ENCODE data around the gene PLAGL2.
"Not testable (repeated sequence)": the region's sequence is repeated elsewhere in the genome, so short reads cannot be mapped to it uniquely, and the experiment has no call there.

PLAGL2 gene

DNA sequence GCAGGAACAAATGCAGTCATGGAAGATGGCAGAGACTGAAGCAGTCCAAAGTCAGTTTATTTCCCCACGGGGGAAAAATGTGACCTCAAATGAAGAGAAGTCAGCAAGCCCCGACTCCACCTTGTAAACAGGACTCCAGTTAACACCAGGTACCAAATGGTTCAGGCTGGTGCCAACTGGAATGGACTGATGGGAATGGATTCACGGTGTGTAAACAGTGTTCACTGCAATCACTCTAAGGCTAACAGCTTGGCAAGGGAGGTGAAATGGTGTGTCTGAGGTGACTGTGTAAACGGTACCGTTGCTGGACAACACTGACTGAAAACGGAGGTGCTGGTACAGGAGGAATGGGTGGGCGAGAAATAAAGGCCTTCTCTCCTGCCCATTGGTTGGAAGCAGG lies 12.0 kb downstream of the PLAGL2 start:
- no peak for TF ChIP-seq CTCF (IDR thresholded peaks at IDR 0.05; ENCODE audit: low read depth, low read length, missing control alignments)
- no peak for DNase-seq (ENCODE audit: extremely low read depth, low read depth)
- H3K4me3 ChIP-seq (replicated peaks; ENCODE audit: low read depth, low read length), result no peak overlapping the region

DNA sequence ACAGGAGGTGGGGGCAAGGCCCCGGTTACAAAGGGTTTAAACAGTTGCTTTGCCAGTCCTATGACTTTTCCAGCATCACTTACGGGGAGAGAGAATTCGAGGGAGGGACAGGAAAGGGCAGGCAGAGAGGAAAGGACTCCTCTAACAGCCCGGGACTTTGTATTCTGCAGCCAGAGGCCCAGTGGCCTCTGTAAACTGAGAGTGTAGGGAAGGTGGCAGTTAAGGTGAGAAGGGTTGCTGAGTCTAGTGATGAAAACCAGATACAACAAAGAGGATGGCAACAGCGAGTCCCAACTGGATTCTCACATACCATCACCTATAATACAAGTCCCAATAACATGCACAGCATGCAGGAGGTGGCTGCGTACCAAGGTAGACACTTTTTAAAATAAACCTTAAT lies 13.5 kb downstream of the PLAGL2 start:
- no peak for DNase-seq (ENCODE audit: extremely low read depth, low read depth)
- no peak for TF ChIP-seq CTCF (IDR thresholded peaks at IDR 0.05; ENCODE audit: low read depth, low read length, missing control alignments)
- H3K4me3 ChIP-seq (replicated peaks; ENCODE audit: low read depth, low read length), result no peak overlapping the region

DNA sequence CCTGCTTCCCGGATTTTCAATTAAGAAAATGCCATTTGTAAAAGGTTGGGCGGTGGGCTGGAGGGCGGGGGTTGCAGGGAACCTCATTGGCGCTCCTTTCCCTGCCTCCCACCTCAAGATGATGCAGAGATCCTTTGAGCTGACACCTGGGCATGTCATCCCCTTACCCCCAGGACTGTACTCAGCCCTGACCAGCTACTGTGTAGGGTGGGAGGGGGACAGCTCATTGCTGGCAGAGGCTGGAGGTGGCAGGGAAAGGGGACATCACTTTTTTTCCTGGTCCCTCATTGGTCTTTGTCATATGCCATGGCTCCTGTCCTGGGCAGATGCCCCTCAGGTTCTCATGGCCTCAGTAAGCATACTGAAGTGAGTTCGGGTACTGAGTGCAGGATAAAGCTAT lies 14.2 kb downstream of the PLAGL2 start:
- not testable (repeated sequence) for H3K4me3 ChIP-seq (replicated peaks; ENCODE audit: low read depth, low read length); DNase-seq (ENCODE audit: extremely low read depth, low read depth)

GRCh38 chr20:32192698-32193097 lies 14.8 kb downstream of the PLAGL2 start:
- no peak overlapping the region for H3K4me3 ChIP-seq (replicated peaks; ENCODE audit: low read depth, low read length)
- DNase-seq (ENCODE audit: extremely low read depth, low read depth), result no peak
- TF ChIP-seq CTCF (IDR thresholded peaks at IDR 0.05; ENCODE audit: low read depth, low read length, missing control alignments), result no peak

DNA sequence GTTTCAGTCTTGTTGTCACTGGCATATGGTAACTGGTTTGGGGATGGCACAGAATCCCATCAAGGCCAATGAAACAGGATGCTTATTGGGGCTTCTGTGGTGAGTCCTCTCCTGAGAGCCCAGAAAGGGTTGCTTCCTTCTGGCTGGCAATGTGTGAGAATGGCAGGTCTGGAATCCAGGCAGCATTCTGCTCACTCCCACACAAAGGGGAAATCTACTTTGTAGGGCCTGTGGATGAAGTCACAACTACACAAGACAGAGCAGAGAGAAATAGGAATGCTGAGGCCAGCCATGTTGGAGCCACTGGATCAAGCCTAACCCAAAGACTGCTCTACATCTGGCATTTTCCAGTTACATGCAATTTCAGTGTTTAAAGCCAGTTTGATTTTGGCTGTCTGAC lies 15.7 kb downstream of the PLAGL2 start:
- H3K4me3 ChIP-seq (replicated peaks; ENCODE audit: low read depth, low read length), result no peak overlapping the region
- no peak for DNase-seq (ENCODE audit: extremely low read depth, low read depth)

DNA sequence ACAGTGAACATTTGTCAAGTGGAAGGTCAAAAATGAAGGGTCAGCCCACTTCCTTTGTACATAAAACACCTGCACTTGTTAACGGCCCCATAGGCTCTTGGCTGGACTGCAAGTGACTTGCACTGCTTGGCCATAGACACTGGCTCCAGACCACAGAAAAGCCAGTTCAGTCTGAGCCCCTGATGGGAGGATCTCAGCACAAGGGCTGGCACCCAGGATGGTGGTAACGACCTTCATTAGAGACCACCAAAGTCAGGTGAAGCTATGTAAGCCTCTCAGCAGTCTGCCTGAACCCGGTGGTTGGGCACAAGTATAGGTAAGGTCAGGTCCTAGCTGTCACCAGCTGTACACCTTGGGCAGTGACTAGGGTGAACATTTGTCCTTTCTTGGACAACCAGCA lies 16.1 kb downstream of the PLAGL2 start:
- no peak for DNase-seq (ENCODE audit: extremely low read depth, low read depth)
- no peak for TF ChIP-seq CTCF (IDR thresholded peaks at IDR 0.05; ENCODE audit: low read depth, low read length, missing control alignments)
- no peak overlapping the region for H3K4me3 ChIP-seq (replicated peaks; ENCODE audit: low read depth, low read length)

More for the DNA sequence above, 15.7 kb downstream of the PLAGL2 start:
- no peak for TF ChIP-seq CTCF (IDR thresholded peaks at IDR 0.05; ENCODE audit: low read depth, low read length, missing control alignments)

GRCh38 chr20:32190616-32191415 lies 16.7 kb downstream of the PLAGL2 start:
- DNase-seq (ENCODE audit: extremely low read depth, low read depth), result no peak
- peak overlapping the region; percentile 41 for H3K4me3 ChIP-seq (replicated peaks; ENCODE audit: low read depth, low read length)
- TF ChIP-seq CTCF (IDR thresholded peaks at IDR 0.05; ENCODE audit: low read depth, low read length, missing control alignments), result no peak

All from HFF-Myc (cell line).